Stimulated activated CD8-positive, alpha-beta memory T cell treated with anti-CD3 and anti-CD28 coated beads, Interleukin-4, amount 100 ng/mL, for 1 hour (primary cell): ENCODE results near the gene NCAM2.

Experiments
- DNase-seq, 2 donors: peaks; one replicate each; pipeline ENCODE4 v3.0.0-alpha.2; 2020; ENCODE audit warnings: low read depth in 2 of 2, low spot score in 1 of 2

The NCAM2 gene

GRCh38 chr21:21205604-21206003 is 207.4 kb downstream of the NCAM2 start:
- no peak for DNase-seq

GRCh38 chr21:21210552-21210951 is 212.3 kb downstream of the NCAM2 start:
- DNase-seq = no peak

GRCh38 chr21:21213297-21213696 is 215.1 kb downstream of the NCAM2 start:
- no peak for DNase-seq

GRCh38 chr21:21216047-21216446 is 217.8 kb downstream of the NCAM2 start:
- DNase-seq = no peak

- no peak for DNase-seq
Measured at GRCh38 chr21:21226472-21226871, 228.3 kb downstream of the NCAM2 start.

GRCh38 chr21:21230672-21231071 is 232.5 kb downstream of the NCAM2 start:
- DNase-seq = no peak

- no peak for DNase-seq
Measured at GRCh38 chr21:21231913-21232312, 233.7 kb downstream of the NCAM2 start.

- no peak for DNase-seq
Measured at GRCh38 chr21:21232320-21232719, 234.1 kb downstream of the NCAM2 start.

- DNase-seq = no peak
Measured at GRCh38 chr21:21233051-21233450, 234.8 kb downstream of the NCAM2 start.

GRCh38 chr21:21236996-21237395 is 238.8 kb downstream of the NCAM2 start:
- DNase-seq = no peak

GRCh38 chr21:21238629-21239400 is 240.6 kb downstream of the NCAM2 start:
- DNase-seq = no peak

- no peak for DNase-seq
Measured at GRCh38 chr21:21241391-21241790, 243.2 kb downstream of the NCAM2 start.

- no peak for DNase-seq
Measured at GRCh38 chr21:21246007-21246406, 247.8 kb downstream of the NCAM2 start.

- no peak for DNase-seq
Measured at GRCh38 chr21:21247424-21247823, 249.2 kb downstream of the NCAM2 start.

GRCh38 chr21:21262048-21262447 is 263.8 kb downstream of the NCAM2 start:
- no peak for DNase-seq

- no peak for DNase-seq
Measured at GRCh38 chr21:21268061-21268471, 269.9 kb downstream of the NCAM2 start.

GRCh38 chr21:21268885-21269284 is 270.7 kb downstream of the NCAM2 start:
- no peak for DNase-seq

GRCh38 chr21:21279193-21279901 is 281.1 kb downstream of the NCAM2 start:
- DNase-seq = no peak

- no peak for DNase-seq
Measured at GRCh38 chr21:21283810-21284209, 285.6 kb downstream of the NCAM2 start.

- no peak for DNase-seq
Measured at GRCh38 chr21:21286170-21286798, 288.1 kb downstream of the NCAM2 start.

- no peak for DNase-seq
Measured at GRCh38 chr21:21290751-21291150, 292.5 kb downstream of the NCAM2 start.

- DNase-seq = no peak
Measured at GRCh38 chr21:21291883-21292569, 293.8 kb downstream of the NCAM2 start.
